ENCODE results near the gene ADRM1.

ADRM1 gene

DNA sequence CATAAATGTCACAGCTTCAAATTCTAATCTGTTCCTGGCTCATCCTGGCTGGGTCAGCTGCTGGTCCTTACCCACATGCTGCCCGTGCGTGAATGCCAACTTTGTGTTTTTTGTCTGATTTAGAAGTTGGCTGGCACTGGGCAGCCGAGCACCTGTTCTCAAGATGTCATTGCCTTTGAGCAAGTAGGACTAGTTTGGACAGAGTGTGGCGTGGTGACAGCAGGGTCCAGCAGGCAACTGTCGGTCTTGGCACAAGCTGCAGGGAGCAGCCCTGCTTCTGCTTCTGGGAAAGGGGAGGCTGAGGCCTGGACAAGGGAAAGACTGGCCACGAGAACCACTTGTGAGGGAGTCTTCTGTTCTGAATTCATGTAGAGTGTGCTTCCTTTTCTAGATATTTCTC, 26.4 kb upstream of the ADRM1 start:
- H3K27ac ChIP-seq (ENCODE audit: insufficient read depth, low read depth, low read length, poor library complexity, severe bottlenecking) = no peak overlapping the region
- 86 to 88% methylated on average over 6 of the region's 6 CpGs for WGBS, 2 experiments
- H3K4me3 ChIP-seq (ENCODE audit: insufficient read depth, low read depth, low read length) = no peak overlapping the region
- H3K4me1 ChIP-seq (ENCODE audit: control insufficient read depth, insufficient read depth, low read length) = no peaks in the 10 kb centered on the region
- peaks cover 47% of the 10 kb centered on the region for H3K36me3 ChIP-seq (ENCODE audit: control insufficient read depth, insufficient read depth, low read length)
- no peaks in the 10 kb centered on the region for H3K27me3 ChIP-seq (ENCODE audit: control insufficient read depth, insufficient read depth, low read length, poor library complexity, severe bottlenecking)
- H3K9me3 ChIP-seq (ENCODE audit: control insufficient read depth, low read length) = no peaks in the 10 kb centered on the region

DNA sequence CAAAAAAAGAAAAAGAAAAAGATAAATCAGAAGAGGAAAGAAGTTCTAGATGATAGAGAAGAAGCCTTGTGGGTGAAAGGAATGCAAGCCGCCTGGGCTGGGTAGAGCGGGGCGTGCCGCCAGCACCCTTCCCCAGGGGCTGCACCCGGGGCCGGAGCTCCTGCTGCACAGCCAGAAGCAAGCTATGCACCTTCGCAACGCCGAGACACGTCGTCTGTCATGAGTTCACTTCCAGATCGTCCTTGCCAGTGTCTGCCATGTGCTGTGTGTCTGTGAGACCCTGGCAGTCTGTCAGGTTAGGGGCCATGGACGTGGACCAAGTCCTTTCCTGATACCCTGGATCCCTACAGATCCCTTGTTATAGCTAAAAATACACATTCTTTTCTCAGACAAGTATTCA, 25.5 kb upstream of the ADRM1 start:
- Histone ChIP-seq H3K27ac (ENCODE audit: insufficient read depth, low read depth, low read length, poor library complexity, severe bottlenecking) (no peak overlapping the region), H3K4me1 (ENCODE audit: control insufficient read depth, insufficient read depth, low read length) (no peaks in the 10 kb centered on the region), H3K27me3 (ENCODE audit: control insufficient read depth, insufficient read depth, low read length, poor library complexity, severe bottlenecking) (no peaks in the 10 kb centered on the region), H3K4me3 (ENCODE audit: insufficient read depth, low read depth, low read length) (no peak overlapping the region), H3K36me3 (ENCODE audit: control insufficient read depth, insufficient read depth, low read length) (peaks cover 53% of the 10 kb centered on the region), H3K9me3 (ENCODE audit: control insufficient read depth, low read length) (no peaks in the 10 kb centered on the region)
- 85% methylated on average over 13 of the region's 13 CpGs for WGBS, 2 experiments

- Histone ChIP-seq H3K4me1 (ENCODE audit: control insufficient read depth, insufficient read depth, low read length) (no peaks in the 10 kb centered on the region), H3K4me3 (ENCODE audit: insufficient read depth, low read depth, low read length) (no peak overlapping the region), H3K27me3 (ENCODE audit: control insufficient read depth, insufficient read depth, low read length, poor library complexity, severe bottlenecking) (no peaks in the 10 kb centered on the region), H3K27ac (ENCODE audit: insufficient read depth, low read depth, low read length, poor library complexity, severe bottlenecking) (no peak overlapping the region), H3K9me3 (ENCODE audit: control insufficient read depth, low read length) (no peaks in the 10 kb centered on the region), H3K36me3 (ENCODE audit: control insufficient read depth, insufficient read depth, low read length) (peaks cover 35% of the 10 kb centered on the region)
- WGBS, 2 experiments = 94 to 97% methylated on average over 4 of the region's 4 CpGs
Measured at GRCh38 chr20:62280303-62280702, 22.5 kb upstream of the ADRM1 start.

GRCh38 chr20:62281161-62281933, 21.4 kb upstream of the ADRM1 start:
- H3K4me3 ChIP-seq (ENCODE audit: insufficient read depth, low read depth, low read length) = no peak overlapping the region
- no peaks in the 10 kb centered on the region for H3K27me3 ChIP-seq (ENCODE audit: control insufficient read depth, insufficient read depth, low read length, poor library complexity, severe bottlenecking)
- peaks cover 35% of the 10 kb centered on the region for H3K36me3 ChIP-seq (ENCODE audit: control insufficient read depth, insufficient read depth, low read length)
- no peaks in the 10 kb centered on the region for H3K9me3 ChIP-seq (ENCODE audit: control insufficient read depth, low read length)
- no peaks in the 10 kb centered on the region for H3K4me1 ChIP-seq (ENCODE audit: control insufficient read depth, insufficient read depth, low read length)
- no peak overlapping the region for H3K27ac ChIP-seq (ENCODE audit: insufficient read depth, low read depth, low read length, poor library complexity, severe bottlenecking)
- WGBS, 2 experiments = 95% methylated on average over 31 of the region's 31 CpGs

DNA sequence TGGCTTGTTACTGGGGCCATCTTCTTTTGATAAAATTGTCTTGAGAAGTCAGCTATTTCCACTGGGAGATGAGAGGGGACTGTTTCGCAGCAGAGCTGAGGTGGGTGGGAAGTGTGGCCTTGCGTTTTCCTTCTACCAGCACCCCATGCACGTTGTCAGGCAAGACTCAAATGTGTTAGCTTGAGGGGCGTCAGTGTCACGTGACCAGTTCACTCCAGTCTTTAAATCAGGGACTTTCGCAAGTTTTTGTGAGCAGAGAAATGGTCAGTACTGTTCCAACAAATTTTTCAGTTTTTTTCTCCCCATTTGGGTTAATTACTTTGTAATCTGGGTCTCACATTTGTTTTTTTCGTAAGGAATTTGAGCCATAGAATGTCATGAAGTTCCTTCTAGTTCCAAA, 20.7 kb upstream of the ADRM1 start:
- Histone ChIP-seq H3K27ac (ENCODE audit: insufficient read depth, low read depth, low read length, poor library complexity, severe bottlenecking) (no peak overlapping the region), H3K27me3 (ENCODE audit: control insufficient read depth, insufficient read depth, low read length, poor library complexity, severe bottlenecking) (no peaks in the 10 kb centered on the region), H3K4me1 (ENCODE audit: control insufficient read depth, insufficient read depth, low read length) (no peaks in the 10 kb centered on the region), H3K36me3 (ENCODE audit: control insufficient read depth, insufficient read depth, low read length) (peaks cover 35% of the 10 kb centered on the region), H3K9me3 (ENCODE audit: control insufficient read depth, low read length) (no peaks in the 10 kb centered on the region), H3K4me3 (ENCODE audit: insufficient read depth, low read depth, low read length) (no peak overlapping the region)
- WGBS, 2 experiments = 96 to 98% methylated on average over 7 of the region's 7 CpGs

- Histone ChIP-seq H3K9me3 (ENCODE audit: control insufficient read depth, low read length) (no peaks in the 10 kb centered on the region), H3K4me3 (ENCODE audit: insufficient read depth, low read depth, low read length) (no peak overlapping the region), H3K27me3 (ENCODE audit: control insufficient read depth, insufficient read depth, low read length, poor library complexity, severe bottlenecking) (no peaks in the 10 kb centered on the region), H3K36me3 (ENCODE audit: control insufficient read depth, insufficient read depth, low read length) (peaks cover 35% of the 10 kb centered on the region), H3K27ac (ENCODE audit: insufficient read depth, low read depth, low read length, poor library complexity, severe bottlenecking) (no peak overlapping the region), H3K4me1 (ENCODE audit: control insufficient read depth, insufficient read depth, low read length) (no peaks in the 10 kb centered on the region)
- WGBS, 2 experiments = 92% methylated on average over 16 of the region's 16 CpGs
Measured at GRCh38 chr20:62282877-62283503, 19.8 kb upstream of the ADRM1 start.

DNA sequence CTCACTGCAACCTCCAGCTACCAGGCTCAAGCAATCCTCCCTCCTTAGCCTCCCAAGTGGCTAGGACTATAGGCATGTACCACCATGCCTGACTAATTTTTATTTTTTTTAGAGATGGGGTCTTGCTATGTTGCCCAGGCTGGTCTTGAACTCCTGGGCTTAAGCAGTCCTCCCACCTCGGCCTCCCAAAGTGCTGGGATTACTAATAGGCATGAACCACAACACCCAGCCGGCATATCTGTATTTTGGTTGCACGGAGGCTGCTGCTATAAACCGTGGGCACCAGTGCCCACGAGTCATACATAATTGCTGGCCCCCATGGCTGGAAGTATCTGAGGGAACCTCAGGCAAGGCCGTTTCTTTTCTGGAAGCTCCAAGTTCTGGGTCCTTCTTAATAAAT, 18.3 kb upstream of the ADRM1 start:
- 93 to 95% methylated on average over 6 of the region's 6 CpGs for WGBS, 2 experiments
- no peaks in the 10 kb centered on the region for H3K4me1 ChIP-seq (ENCODE audit: control insufficient read depth, insufficient read depth, low read length)
- H3K9me3 ChIP-seq (ENCODE audit: control insufficient read depth, low read length) = no peaks in the 10 kb centered on the region
- peaks cover 30% of the 10 kb centered on the region for H3K36me3 ChIP-seq (ENCODE audit: control insufficient read depth, insufficient read depth, low read length)
- no peaks in the 10 kb centered on the region for H3K27me3 ChIP-seq (ENCODE audit: control insufficient read depth, insufficient read depth, low read length, poor library complexity, severe bottlenecking)
- H3K4me3 ChIP-seq (ENCODE audit: insufficient read depth, low read depth, low read length) = no peak overlapping the region
- H3K27ac ChIP-seq (ENCODE audit: insufficient read depth, low read depth, low read length, poor library complexity, severe bottlenecking) = no peak overlapping the region

GRCh38 chr20:62285151-62285550, 17.6 kb upstream of the ADRM1 start:
- Histone ChIP-seq H3K9me3 (ENCODE audit: control insufficient read depth, low read length) (no peaks in the 10 kb centered on the region), H3K4me3 (ENCODE audit: insufficient read depth, low read depth, low read length) (no peak overlapping the region), H3K4me1 (ENCODE audit: control insufficient read depth, insufficient read depth, low read length) (no peaks in the 10 kb centered on the region), H3K27me3 (ENCODE audit: control insufficient read depth, insufficient read depth, low read length, poor library complexity, severe bottlenecking) (no peaks in the 10 kb centered on the region), H3K27ac (ENCODE audit: insufficient read depth, low read depth, low read length, poor library complexity, severe bottlenecking) (no peak overlapping the region), H3K36me3 (ENCODE audit: control insufficient read depth, insufficient read depth, low read length) (peaks cover 23% of the 10 kb centered on the region)
- 96 to 98% methylated on average over 6 of the region's 6 CpGs for WGBS, 2 experiments

- Histone ChIP-seq H3K27ac (ENCODE audit: insufficient read depth, low read depth, low read length, poor library complexity, severe bottlenecking) (no peak overlapping the region), H3K36me3 (ENCODE audit: control insufficient read depth, insufficient read depth, low read length) (peaks cover 17% of the 10 kb centered on the region), H3K9me3 (ENCODE audit: control insufficient read depth, low read length) (no peaks in the 10 kb centered on the region), H3K27me3 (ENCODE audit: control insufficient read depth, insufficient read depth, low read length, poor library complexity, severe bottlenecking) (no peaks in the 10 kb centered on the region), H3K4me1 (ENCODE audit: control insufficient read depth, insufficient read depth, low read length) (no peaks in the 10 kb centered on the region), H3K4me3 (ENCODE audit: insufficient read depth, low read depth, low read length) (no peak overlapping the region)
- 88 to 89% methylated on average over 23 of the region's 23 CpGs for WGBS, 2 experiments
Measured at GRCh38 chr20:62285722-62286121, 17.1 kb upstream of the ADRM1 start.

GRCh38 chr20:62286493-62287064, 16.2 kb upstream of the ADRM1 start:
- no peaks in the 10 kb centered on the region for H3K4me1 ChIP-seq (ENCODE audit: control insufficient read depth, insufficient read depth, low read length)
- H3K4me3 ChIP-seq (ENCODE audit: insufficient read depth, low read depth, low read length) = no peak overlapping the region
- 94 to 96% methylated on average over 25 of the region's 25 CpGs for WGBS, 2 experiments

More at GRCh38 chr20:62286493-62287064, 16.2 kb upstream of the ADRM1 start:
- no peak overlapping the region for H3K27ac ChIP-seq (ENCODE audit: insufficient read depth, low read depth, low read length, poor library complexity, severe bottlenecking)
- H3K27me3 ChIP-seq (ENCODE audit: control insufficient read depth, insufficient read depth, low read length, poor library complexity, severe bottlenecking) = no peaks in the 10 kb centered on the region
- H3K9me3 ChIP-seq (ENCODE audit: control insufficient read depth, low read length) = no peaks in the 10 kb centered on the region
- H3K36me3 ChIP-seq (ENCODE audit: control insufficient read depth, insufficient read depth, low read length) = peaks cover 13% of the 10 kb centered on the region
